IPS DF 6.9 (cell line): ENCODE measurements around the gene EXOC4.

Experiments
- DNase-seq: peaks from one replicate; pipeline ENCODE4 v3.0.0-alpha.2; 2013; ENCODE audit warnings: low read depth, low spot score
- H3K27ac ChIP-seq: one replicate; pipeline ENCODE4 v1.5.1; 2013; ENCODE audit warnings: low read length, control low read depth
- H3K27me3 ChIP-seq: 2 replicates; pipeline ENCODE4 v1.6.1; 2013; ENCODE audit warnings: mild to moderate bottlenecking, low read length; ENCODE audit not compliant: control insufficient read depth, insufficient read depth
- H3K36me3 ChIP-seq: 2 replicates; pipeline ENCODE4 v1.6.1; 2013; ENCODE audit warnings: low read length; ENCODE audit not compliant: control insufficient read depth, insufficient read depth
- H3K4me1 ChIP-seq: 2 replicates; pipeline ENCODE4 v1.6.1; 2013; ENCODE audit warnings: low read length; ENCODE audit not compliant: control insufficient read depth, insufficient read depth
- H3K4me3 ChIP-seq: 2 replicates; pipeline ENCODE4 v1.5.1; 2013; ENCODE audit warnings: mild to moderate bottlenecking, low read length
- H3K9me3 ChIP-seq: 2 replicates; pipeline ENCODE4 v1.6.1; 2013; ENCODE audit warnings: low read length, inconsistent platforms; ENCODE audit not compliant: control insufficient read depth, insufficient read depth
- WGBS: extraction: QIAGEN DNeasy Blood & Tissue Kit; methylation state at CpG from one replicate; pipeline ENCODE4 v1.1.7; 2013; ENCODE audit warnings: mixed read lengths, missing lambda C conversion rate; ENCODE audit not compliant: insufficient read length, insufficient coverage; 5-methylcytosine and 5-hydroxymethylcytosine counted together

Gene EXOC4

GRCh38 chr7:133801341-133801740, 548.5 kb downstream of the EXOC4 start:
- no CpG with 5 or more reads among the region's 6 CpGs for WGBS
- H3K27me3 ChIP-seq = no peaks in the 10 kb centered on the region

GRCh38 chr7:133804127-133804526, 551.2 kb downstream of the EXOC4 start:
- no peaks in the 10 kb centered on the region for H3K36me3 ChIP-seq
- H3K4me3 ChIP-seq = no peak overlapping the region
- H3K9me3 ChIP-seq = no peaks in the 10 kb centered on the region
- no peak for DNase-seq
- no peak overlapping the region for H3K27ac ChIP-seq
- H3K27me3 ChIP-seq = no peaks in the 10 kb centered on the region
- no peaks in the 10 kb centered on the region for H3K4me1 ChIP-seq
- no CpG with 5 or more reads among the region's 1 CpG for WGBS

More at GRCh38 chr7:133801341-133801740, 548.5 kb downstream of the EXOC4 start:
- Histone ChIP-seq H3K27ac (no peak overlapping the region), H3K36me3 (no peaks in the 10 kb centered on the region), H3K4me1 (no peaks in the 10 kb centered on the region), H3K9me3 (no peaks in the 10 kb centered on the region), H3K4me3 (no peak overlapping the region)
- no peak for DNase-seq

GRCh38 chr7:133805426-133805825, 552.5 kb downstream of the EXOC4 start:
- no CpG with 5 or more reads among the region's 2 CpGs for WGBS
- Histone ChIP-seq H3K27me3 (no peaks in the 10 kb centered on the region), H3K4me1 (no peaks in the 10 kb centered on the region), H3K36me3 (no peaks in the 10 kb centered on the region), H3K9me3 (no peaks in the 10 kb centered on the region), H3K4me3 (no peak overlapping the region), H3K27ac (no peak overlapping the region)
- DNase-seq = no peak

- Histone ChIP-seq H3K9me3 (no peaks in the 10 kb centered on the region), H3K27ac (no peak overlapping the region), H3K4me1 (no peaks in the 10 kb centered on the region), H3K36me3 (no peaks in the 10 kb centered on the region), H3K27me3 (no peaks in the 10 kb centered on the region), H3K4me3 (no peak overlapping the region)
- no CpG with 5 or more reads among the region's 7 CpGs for WGBS
- no peak for DNase-seq
Observed at GRCh38 chr7:133807624-133808492, 555.0 kb downstream of the EXOC4 start.

DNA sequence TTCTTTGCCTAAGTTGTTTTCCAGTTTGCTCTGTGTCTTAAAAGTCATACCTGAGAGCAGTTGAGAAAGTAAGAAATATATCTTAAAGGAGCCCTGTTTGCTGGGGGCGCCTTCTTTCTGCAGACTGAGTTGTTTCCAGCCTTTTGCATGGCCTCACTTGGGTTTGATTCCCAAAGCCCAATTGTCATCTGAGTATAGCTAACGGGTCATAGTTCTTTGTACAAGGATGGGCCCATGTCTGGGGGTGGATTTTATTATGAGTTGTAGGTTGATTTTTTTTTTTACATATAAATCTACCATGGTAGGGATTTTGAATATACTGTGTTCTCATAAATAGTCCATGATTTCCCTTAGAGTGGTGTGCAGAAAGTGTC, 555.6 kb downstream of the EXOC4 start:
- Histone ChIP-seq H3K36me3 (no peaks in the 10 kb centered on the region), H3K27ac (no peak overlapping the region), H3K9me3 (no peaks in the 10 kb centered on the region), H3K4me3 (no peak overlapping the region), H3K4me1 (no peaks in the 10 kb centered on the region), H3K27me3 (no peaks in the 10 kb centered on the region)
- no CpG with 5 or more reads among the region's 2 CpGs for WGBS
- no peak for DNase-seq

- H3K4me3 ChIP-seq = no peak overlapping the region
- no peak overlapping the region for H3K27ac ChIP-seq
- no peaks in the 10 kb centered on the region for H3K9me3 ChIP-seq
- DNase-seq = no peak
- H3K36me3 ChIP-seq = no peaks in the 10 kb centered on the region
- H3K27me3 ChIP-seq = no peaks in the 10 kb centered on the region
- no peaks in the 10 kb centered on the region for H3K4me1 ChIP-seq
- no CpG with 5 or more reads among the region's 6 CpGs for WGBS
Observed at GRCh38 chr7:133812877-133813276, 560.0 kb downstream of the EXOC4 start.

DNA sequence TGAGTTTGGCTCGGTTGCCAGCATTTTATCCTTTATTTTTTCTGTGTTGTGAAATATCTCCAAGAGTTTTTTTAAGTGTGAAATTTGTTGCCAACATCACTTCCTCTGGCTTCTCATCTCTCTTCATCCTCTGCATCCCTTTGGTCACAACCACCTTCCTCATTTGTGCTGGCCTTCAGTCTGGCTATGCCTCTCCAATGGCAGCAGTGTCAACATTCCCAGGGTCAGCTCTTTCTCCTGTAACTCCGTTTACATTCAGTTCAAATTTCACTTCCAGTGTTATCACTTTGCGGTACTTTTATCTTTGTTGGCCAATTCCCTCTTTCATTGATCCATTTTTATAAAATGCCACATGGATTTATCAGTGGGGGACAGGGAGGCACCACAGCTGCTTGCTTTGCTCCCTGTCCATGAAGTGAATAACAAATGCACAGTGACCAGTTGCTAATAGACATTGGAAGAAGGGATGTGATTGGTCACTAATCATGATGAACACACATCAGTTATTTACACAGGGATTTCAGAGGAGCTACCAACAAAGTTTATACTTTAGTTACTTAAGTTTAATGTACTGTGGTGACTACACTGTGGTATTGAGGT, 562.8 kb downstream of the EXOC4 start:
- H3K27me3 ChIP-seq = no peaks in the 10 kb centered on the region
- no peaks in the 10 kb centered on the region for H3K4me1 ChIP-seq
- H3K9me3 ChIP-seq = no peaks in the 10 kb centered on the region
- DNase-seq = no peak
- WGBS = no CpG with 5 or more reads among the region's 3 CpGs
- no peak overlapping the region for H3K27ac ChIP-seq
- no peaks in the 10 kb centered on the region for H3K36me3 ChIP-seq
- no peak overlapping the region for H3K4me3 ChIP-seq

DNA sequence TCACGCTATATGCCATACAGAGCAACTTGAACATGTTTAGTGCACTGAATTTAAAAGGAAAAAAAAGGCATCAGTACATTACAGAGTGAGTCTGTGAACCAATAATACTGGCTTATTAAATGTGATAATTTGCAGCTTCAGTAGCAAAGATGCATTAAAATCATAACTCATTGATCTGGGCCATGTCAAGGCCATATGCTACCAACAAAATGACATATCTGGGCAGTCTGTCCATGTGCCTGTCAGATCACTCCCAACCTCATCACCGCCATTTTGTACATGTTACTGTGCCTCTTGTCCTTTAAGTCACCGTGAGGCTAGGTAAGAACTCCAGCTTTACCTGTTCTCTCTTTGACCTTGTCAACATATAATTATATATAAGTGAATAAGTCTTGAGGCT, 566.8 kb downstream of the EXOC4 start:
- no CpG with 5 or more reads among the region's 3 CpGs for WGBS
- no peak overlapping the region for H3K4me3 ChIP-seq

GRCh38 chr7:133820584-133820983, 567.7 kb downstream of the EXOC4 start:
- Histone ChIP-seq H3K27ac (no peak overlapping the region), H3K4me1 (no peaks in the 10 kb centered on the region), H3K27me3 (no peaks in the 10 kb centered on the region), H3K36me3 (no peaks in the 10 kb centered on the region), H3K9me3 (no peaks in the 10 kb centered on the region), H3K4me3 (no peak overlapping the region)
- no CpG with 5 or more reads among the region's 4 CpGs for WGBS
- no peak for DNase-seq

More for the DNA sequence above, 566.8 kb downstream of the EXOC4 start:
- no peaks in the 10 kb centered on the region for H3K27me3 ChIP-seq
- no peaks in the 10 kb centered on the region for H3K36me3 ChIP-seq
- no peaks in the 10 kb centered on the region for H3K9me3 ChIP-seq
- no peak for DNase-seq
- no peaks in the 10 kb centered on the region for H3K4me1 ChIP-seq
- H3K27ac ChIP-seq = no peak overlapping the region

- Histone ChIP-seq H3K27me3 (no peaks in the 10 kb centered on the region), H3K4me3 (no peak overlapping the region), H3K36me3 (no peaks in the 10 kb centered on the region), H3K27ac (no peak overlapping the region), H3K9me3 (no peaks in the 10 kb centered on the region), H3K4me1 (no peaks in the 10 kb centered on the region)
- no CpG with 5 or more reads among the region's 2 CpGs for WGBS
- no peak for DNase-seq
Observed at GRCh38 chr7:133821171-133821570, 568.3 kb downstream of the EXOC4 start.
